ENCODE data around the gene BEST1. TPM values are rescaled to one million over a fixed set of nuclear protein-coding genes. Genes with fewer than 3 reads are reported as not detected.

The BEST1 gene
- total RNA-seq, 1 donor from 2014 or later = not detected

DNA sequence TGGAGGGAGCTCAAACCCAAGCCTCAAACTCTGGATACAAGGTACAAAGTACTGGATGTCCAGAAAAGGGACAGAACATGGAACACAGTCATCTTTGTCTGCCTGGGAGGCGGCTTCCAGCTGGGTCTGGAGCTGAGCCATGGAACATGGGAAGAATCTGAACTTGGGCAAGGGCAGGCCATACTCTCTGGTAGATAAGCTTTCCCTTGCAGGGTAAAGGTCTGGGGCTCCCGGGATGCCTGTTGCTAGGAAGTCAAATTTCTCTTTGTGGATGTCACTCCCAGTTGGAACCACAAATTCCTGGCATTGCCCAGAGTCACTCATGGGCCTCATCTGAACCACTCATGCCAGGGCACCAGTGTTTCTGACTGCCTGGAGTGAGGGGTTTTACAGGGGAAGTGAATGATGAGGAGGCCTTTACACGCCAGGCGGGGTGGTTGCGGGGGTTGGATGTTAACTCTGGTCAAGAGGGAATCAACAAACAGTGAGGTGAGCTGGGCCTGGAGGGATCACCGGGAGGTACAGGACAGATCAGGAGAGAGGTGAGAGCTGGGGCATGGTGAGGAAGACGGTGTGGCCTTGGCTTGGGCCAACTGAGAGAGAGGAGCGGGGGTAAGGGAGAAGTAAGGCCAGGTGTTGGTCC lies 11.5 kb downstream of the BEST1 start:
- Histone ChIP-seq H3K4me2 (no peak overlapping the region), H3K4me1 (peaks cover 10% of the 10 kb centered on the region), H3K79me2 (ENCODE audit: low read depth) (peaks cover 22% of the 10 kb centered on the region), H3K27me3 (peaks cover under 1% of the 10 kb centered on the region), H3K36me3 (peaks cover 14% of the 10 kb centered on the region), H2AFZ (replicated peaks) (no peak overlapping the region), H3K9me3 (ENCODE audit: low read depth) (no peaks in the 10 kb centered on the region), H3K27ac (no peak overlapping the region), H3K4me3 (no peak overlapping the region), H4K20me1 (ENCODE audit: low read depth) (peaks cover 34% of the 10 kb centered on the region), H3F3A (ENCODE audit: low read depth) (peaks cover 36% of the 10 kb centered on the region), H3K9ac (no peak overlapping the region)
- H3K9me3 Mint-ChIP-seq = no peaks in the 10 kb centered on the region
- peaks cover 15% of the 10 kb centered on the region for H3K4me1 Mint-ChIP-seq
- H3K27me3 Mint-ChIP-seq (ENCODE audit: insufficient read depth, low read depth) = peaks cover 13% of the 10 kb centered on the region
- H3K27ac Mint-ChIP-seq = no peak overlapping the region
- DNase-seq (ENCODE audit: low spot score) = no peak
- peaks cover 28% of the 10 kb centered on the region for H3K36me3 Mint-ChIP-seq
- TF ChIP-seq EZH2phosphoT487 (IDR thresholded peaks at IDR 0.05) (no peak), EZH2 (IDR thresholded peaks at IDR 0.05) (no peak)
- TF ChIP-seq, protein P1, sequence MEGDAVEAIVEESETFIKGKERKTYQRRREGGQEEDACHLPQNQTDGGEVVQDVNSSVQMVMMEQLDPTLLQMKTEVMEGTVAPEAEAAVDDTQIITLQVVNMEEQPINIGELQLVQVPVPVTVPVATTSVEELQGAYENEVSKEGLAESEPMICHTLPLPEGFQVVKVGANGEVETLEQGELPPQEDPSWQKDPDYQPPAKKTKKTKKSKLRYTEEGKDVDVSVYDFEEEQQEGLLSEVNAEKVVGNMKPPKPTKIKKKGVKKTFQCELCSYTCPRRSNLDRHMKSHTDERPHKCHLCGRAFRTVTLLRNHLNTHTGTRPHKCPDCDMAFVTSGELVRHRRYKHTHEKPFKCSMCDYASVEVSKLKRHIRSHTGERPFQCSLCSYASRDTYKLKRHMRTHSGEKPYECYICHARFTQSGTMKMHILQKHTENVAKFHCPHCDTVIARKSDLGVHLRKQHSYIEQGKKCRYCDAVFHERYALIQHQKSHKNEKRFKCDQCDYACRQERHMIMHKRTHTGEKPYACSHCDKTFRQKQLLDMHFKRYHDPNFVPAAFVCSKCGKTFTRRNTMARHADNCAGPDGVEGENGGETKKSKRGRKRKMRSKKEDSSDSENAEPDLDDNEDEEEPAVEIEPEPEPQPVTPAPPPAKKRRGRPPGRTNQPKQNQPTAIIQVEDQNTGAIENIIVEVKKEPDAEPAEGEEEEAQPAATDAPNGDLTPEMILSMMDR (IDR thresholded peaks at IDR 0.05) = no peak
- H3K4me3 Mint-ChIP-seq = no peak overlapping the region

DNA sequence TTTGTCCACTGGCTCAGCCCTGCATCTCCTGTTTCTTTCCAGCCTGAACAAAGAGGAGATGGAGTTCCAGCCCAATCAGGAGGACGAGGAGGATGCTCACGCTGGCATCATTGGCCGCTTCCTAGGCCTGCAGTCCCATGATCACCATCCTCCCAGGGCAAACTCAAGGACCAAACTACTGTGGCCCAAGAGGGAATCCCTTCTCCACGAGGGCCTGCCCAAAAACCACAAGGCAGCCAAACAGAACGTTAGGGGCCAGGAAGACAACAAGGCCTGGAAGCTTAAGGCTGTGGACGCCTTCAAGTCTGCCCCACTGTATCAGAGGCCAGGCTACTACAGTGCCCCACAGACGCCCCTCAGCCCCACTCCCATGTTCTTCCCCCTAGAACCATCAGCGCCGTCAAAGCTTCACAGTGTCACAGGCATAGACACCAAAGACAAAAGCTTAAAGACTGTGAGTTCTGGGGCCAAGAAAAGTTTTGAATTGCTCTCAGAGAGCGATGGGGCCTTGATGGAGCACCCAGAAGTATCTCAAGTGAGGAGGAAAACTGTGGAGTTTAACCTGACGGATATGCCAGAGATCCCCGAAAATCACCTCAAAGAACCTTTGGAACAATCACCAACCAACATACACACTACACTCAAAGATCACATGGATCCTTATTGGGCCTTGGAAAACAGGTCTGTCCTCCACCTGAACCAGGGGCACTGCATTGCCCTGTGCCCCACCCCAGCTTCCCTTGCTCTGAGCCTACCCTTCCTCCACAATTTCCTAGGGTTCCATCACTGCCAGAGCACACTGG lies 12.3 kb downstream of the BEST1 start:
- H3K27ac ChIP-seq = no peak overlapping the region

DNA sequence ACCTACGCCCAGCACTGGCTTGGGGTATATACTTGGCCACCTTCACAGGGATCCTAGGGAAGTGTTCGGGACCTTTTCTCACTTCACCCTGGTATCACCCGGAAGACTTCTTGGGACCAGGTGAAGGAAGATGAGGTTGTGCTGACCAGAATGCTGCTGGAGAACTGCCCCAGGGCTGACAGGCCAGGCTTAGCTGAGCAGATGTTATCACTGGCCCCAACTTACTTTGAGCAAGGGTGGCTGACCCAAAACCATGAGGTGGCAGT lies 12.8 kb downstream of the BEST1 start:
- Mint-ChIP-seq H3K36me3 (peaks cover 28% of the 10 kb centered on the region), H3K4me3 (no peak overlapping the region), H3K27me3 (ENCODE audit: insufficient read depth, low read depth) (peaks cover 15% of the 10 kb centered on the region), H3K27ac (no peak overlapping the region), H3K4me1 (peaks cover 17% of the 10 kb centered on the region), H3K9me3 (no peaks in the 10 kb centered on the region)
- no peak overlapping the region for H3K4me2 ChIP-seq
- H3F3A ChIP-seq (ENCODE audit: low read depth) = peaks cover 41% of the 10 kb centered on the region
- H3K79me2 ChIP-seq (ENCODE audit: low read depth) = peaks cover 34% of the 10 kb centered on the region
- DNase-seq (ENCODE audit: low spot score) = no peak
- H3K4me3 ChIP-seq = no peak overlapping the region
- no peak overlapping the region for H3K9ac ChIP-seq
- H3K9me3 ChIP-seq (ENCODE audit: low read depth) = no peaks in the 10 kb centered on the region
- peaks cover 37% of the 10 kb centered on the region for H4K20me1 ChIP-seq (ENCODE audit: low read depth)
- no peak overlapping the region for H3K27ac ChIP-seq
- H3K4me1 ChIP-seq = peaks cover 10% of the 10 kb centered on the region
- no peak overlapping the region for H2AFZ ChIP-seq (replicated peaks)
- no peaks in the 10 kb centered on the region for H3K27me3 ChIP-seq
- TF ChIP-seq EZH2 (IDR thresholded peaks at IDR 0.05) (no peak), EZH2phosphoT487 (IDR thresholded peaks at IDR 0.05) (no peak)
- TF ChIP-seq, protein P1 (IDR thresholded peaks at IDR 0.05) = no peak
- peaks cover 14% of the 10 kb centered on the region for H3K36me3 ChIP-seq

More for the DNA sequence above, 12.3 kb downstream of the BEST1 start:
- Mint-ChIP-seq H3K4me3 (no peak overlapping the region), H3K9me3 (no peaks in the 10 kb centered on the region), H3K27me3 (ENCODE audit: insufficient read depth, low read depth) (peaks cover 14% of the 10 kb centered on the region), H3K4me1 (peaks cover 15% of the 10 kb centered on the region), H3K27ac (no peak overlapping the region), H3K36me3 (peaks cover 28% of the 10 kb centered on the region)
- Histone ChIP-seq H4K20me1 (ENCODE audit: low read depth) (peaks cover 37% of the 10 kb centered on the region), H3K79me2 (ENCODE audit: low read depth) (peaks cover 29% of the 10 kb centered on the region), H2AFZ (replicated peaks) (no peak overlapping the region), H3K4me2 (no peak overlapping the region), H3K9ac (no peak overlapping the region), H3K4me3 (no peak overlapping the region), H3K27me3 (no peaks in the 10 kb centered on the region), H3K36me3 (peaks cover 14% of the 10 kb centered on the region), H3F3A (ENCODE audit: low read depth) (peaks cover 37% of the 10 kb centered on the region), H3K9me3 (ENCODE audit: low read depth) (no peaks in the 10 kb centered on the region), H3K4me1 (peaks cover 10% of the 10 kb centered on the region)
- no peak for DNase-seq (ENCODE audit: low spot score)
- TF ChIP-seq, protein P1 (IDR thresholded peaks at IDR 0.05) = no peak
- TF ChIP-seq EZH2 (IDR thresholded peaks at IDR 0.05) (no peak), EZH2phosphoT487 (IDR thresholded peaks at IDR 0.05) (no peak)

All from neural progenitor cell (in vitro differentiated cells).